H9 (cell line): ENCODE data around the gene RNF148. TPM values are rescaled to one million over a fixed set of nuclear protein-coding genes. Genes with fewer than 3 reads are reported as not detected.

Experiments
- DNase-seq: peaks from one replicate; pipeline ENCODE4 v3.0.0-alpha.2; 2017
- H2AFZ ChIP-seq: one replicate; pipeline ENCODE4 v1.6.1; 2013; ENCODE audit warnings: mild to moderate bottlenecking, low read length, control low read depth, moderate library complexity
- H2AK5ac ChIP-seq: 2 replicates; pipeline ENCODE4 v1.6.1; 2013; ENCODE audit warnings: low read length, control low read depth, mixed read lengths; ENCODE audit not compliant: insufficient read length
- H2BK120ac ChIP-seq: one replicate; pipeline ENCODE4 v1.6.1; 2013; ENCODE audit warnings: low read depth, mild to moderate bottlenecking, low read length, control low read depth, inconsistent platforms; ENCODE audit not compliant: poor library complexity, severe bottlenecking
- H2BK12ac ChIP-seq: 2 replicates; pipeline ENCODE4 v1.6.1; 2013; ENCODE audit warnings: low read length, control low read depth, mixed read lengths, low read depth; ENCODE audit not compliant: insufficient read length
- H2BK15ac ChIP-seq: 2 replicates; pipeline ENCODE4 v1.6.1; 2013; ENCODE audit warnings: low read depth, low read length, control low read depth
- H2BK20ac ChIP-seq: one replicate; pipeline ENCODE4 v1.6.1; 2013; ENCODE audit warnings: low read depth, mild to moderate bottlenecking, low read length, control low read depth, inconsistent platforms; ENCODE audit not compliant: poor library complexity, severe bottlenecking
- H2BK5ac ChIP-seq: 2 replicates; pipeline ENCODE4 v1.6.1; 2013; ENCODE audit warnings: low read length, control low read depth, mixed read lengths; ENCODE audit not compliant: insufficient read length
- H3K14ac ChIP-seq: 2 replicates; pipeline ENCODE4 v1.6.1; 2013; ENCODE audit warnings: low read length, control low read depth; ENCODE audit not compliant: insufficient read depth
- H3K18ac ChIP-seq: 2 replicates; pipeline ENCODE4 v1.6.1; 2013; ENCODE audit warnings: low read depth, mild to moderate bottlenecking, mixed read lengths, low read length, control low read depth; ENCODE audit not compliant: insufficient read length
- H3K23ac ChIP-seq: 2 replicates; pipeline ENCODE4 v1.6.1; 2013; ENCODE audit warnings: low read length, control low read depth, mixed read lengths, low read depth; ENCODE audit not compliant: insufficient read length
- H3K23me2 ChIP-seq: 2 replicates; pipeline ENCODE4 v1.6.1; 2013; ENCODE audit warnings: low read depth, mild to moderate bottlenecking, mixed read lengths, low read length, control low read depth; ENCODE audit not compliant: insufficient read length, poor library complexity, severe bottlenecking
- H3K27ac ChIP-seq: 2 replicates; pipeline ENCODE4 v1.5.1; 2013; ENCODE audit warnings: low read length, control low read depth, mixed read lengths, low read depth; ENCODE audit not compliant: insufficient read length
- H3K27me3 ChIP-seq: 2 replicates; pipeline ENCODE4 v1.6.1; 2013; ENCODE audit warnings: low read length, control low read depth, inconsistent platforms; ENCODE audit not compliant: insufficient read depth
- H3K4ac ChIP-seq: 2 replicates; pipeline ENCODE4 v1.6.1; 2013; ENCODE audit warnings: low read depth, mild to moderate bottlenecking, control low read depth, inconsistent platforms, low read length, moderate library complexity
- H3K4me1 ChIP-seq: 2 replicates; pipeline ENCODE4 v1.6.1; 2013; ENCODE audit warnings: low read length, control low read depth, inconsistent platforms; ENCODE audit not compliant: insufficient read depth
- H3K4me2 ChIP-seq: 2 replicates; pipeline ENCODE4 v1.6.1; 2013; ENCODE audit warnings: low read length, control low read depth, mixed read lengths; ENCODE audit not compliant: insufficient read length, insufficient read depth
- H3K56ac ChIP-seq: 2 replicates; pipeline ENCODE4 v1.6.1; 2013; ENCODE audit warnings: low read depth, mild to moderate bottlenecking, mixed read lengths, low read length, control low read depth; ENCODE audit not compliant: insufficient read length
- H3K79me1 ChIP-seq: 2 replicates; pipeline ENCODE4 v1.6.1; 2013; ENCODE audit warnings: low read depth, mild to moderate bottlenecking, moderate library complexity, low read length, control low read depth, inconsistent platforms; ENCODE audit not compliant: insufficient read depth, poor library complexity, severe bottlenecking
- H3K79me2 ChIP-seq: 2 replicates; pipeline ENCODE4 v1.6.1; 2013; ENCODE audit warnings: low read length, control low read depth, inconsistent platforms; ENCODE audit not compliant: insufficient read depth
- H3K9ac ChIP-seq: 2 replicates; pipeline ENCODE4 v1.6.1; 2013; ENCODE audit warnings: low read length, control low read depth, mixed read lengths; ENCODE audit not compliant: insufficient read length; ENCODE audit errors: extremely low read depth
- H3K9me3 ChIP-seq: one replicate; pipeline ENCODE4 v1.6.1; 2013; ENCODE audit warnings: low read depth, low read length, inconsistent platforms; ENCODE audit not compliant: control insufficient read depth
- H3T11ph ChIP-seq: one replicate; pipeline ENCODE4 v1.6.1; 2013; ENCODE audit warnings: mild to moderate bottlenecking, low read length, control low read depth, inconsistent platforms
- H4K20me1 ChIP-seq: one replicate; pipeline ENCODE4 v1.6.1; 2013; ENCODE audit not compliant: control insufficient read depth, insufficient read length, insufficient read depth
- H4K5ac ChIP-seq: 2 replicates; pipeline ENCODE4 v1.6.1; 2013; ENCODE audit warnings: low read depth, mild to moderate bottlenecking, mixed read lengths, low read length, control low read depth; ENCODE audit not compliant: insufficient read length
- H4K8ac ChIP-seq: replicated peaks from 2 replicates; pipeline ENCODE4 v1.6.1; 2013; ENCODE audit warnings: low read length, control low read depth, mixed read lengths, low read depth; ENCODE audit not compliant: insufficient read length
- H4K91ac ChIP-seq: 2 replicates; pipeline ENCODE4 v1.6.1; 2013; ENCODE audit warnings: low read depth, mild to moderate bottlenecking, moderate library complexity, mixed read lengths, low read length, control low read depth; ENCODE audit not compliant: insufficient read length
- H3K27ac Mint-ChIP-seq, 3 experiments: 2 replicates in 2 of 3; 3 replicates in 1 of 3; pipeline ENCODE4 v1.8.0; 2020 to 2021; ENCODE audit warnings: mixed read lengths in 3 of 3, mild to moderate bottlenecking in 1 of 3, moderate library complexity in 1 of 3
- H3K27me3 Mint-ChIP-seq: 2 replicates; pipeline ENCODE4 v1.8.0; 2021; ENCODE audit warnings: low read depth, mild to moderate bottlenecking, moderate library complexity, mixed read lengths
- H3K36me3 Mint-ChIP-seq, 3 experiments: 2 replicates in 2 of 3; 3 replicates in 1 of 3; pipeline ENCODE4 v1.8.0; 2020 to 2021; ENCODE audit warnings: low read depth in 3 of 3, mixed read lengths in 3 of 3; ENCODE audit not compliant: insufficient read depth in 1 of 3
- H3K4me1 Mint-ChIP-seq, 2 experiments: 2 replicates each; pipeline ENCODE4 v1.8.0; 2020; ENCODE audit warnings: mixed read lengths in 2 of 2
- H3K4me3 Mint-ChIP-seq, 2 experiments: 2 replicates in 1 of 2; 3 replicates in 1 of 2; pipeline ENCODE4 v1.8.0; 2020 to 2021; ENCODE audit warnings: mild to moderate bottlenecking in 2 of 2, mixed read lengths in 2 of 2, moderate library complexity in 1 of 2
- H3K9me3 Mint-ChIP-seq, 2 experiments: 2 replicates in 1 of 2; 3 replicates in 1 of 2; pipeline ENCODE4 v1.8.0; 2020; ENCODE audit warnings: mild to moderate bottlenecking in 2 of 2, mixed read lengths in 2 of 2, moderate library complexity in 1 of 2
- WGBS: extraction: QIAGEN DNeasy Blood & Tissue Kit; methylation state at CpG from one replicate; pipeline ENCODE4 v1.1.7; 2013; ENCODE audit warnings: missing lambda C conversion rate, low lambda C conversion rate, mixed read lengths; ENCODE audit not compliant: insufficient read length; ENCODE audit errors: extremely low coverage; 5-methylcytosine and 5-hydroxymethylcytosine counted together
- total RNA-seq: library from RNA; stranded (reverse); gene quantifications from 2 replicates; pipeline ENCODE4 v1.2.1, GENCODE V29; 2021
- TF ChIP-seq, protein P1 (sequence below): fragments of 200-600 bp; sonication (generic); conservative IDR thresholded peaks from 3 replicates; pipeline ENCODE4 v1.8.0; 2021; ENCODE audit warnings: antibody characterized with exemption, mild to moderate bottlenecking

The RNF148 gene
- total RNA-seq, 1 experiment from 2014 or later: 0.39 TPM

DNA sequence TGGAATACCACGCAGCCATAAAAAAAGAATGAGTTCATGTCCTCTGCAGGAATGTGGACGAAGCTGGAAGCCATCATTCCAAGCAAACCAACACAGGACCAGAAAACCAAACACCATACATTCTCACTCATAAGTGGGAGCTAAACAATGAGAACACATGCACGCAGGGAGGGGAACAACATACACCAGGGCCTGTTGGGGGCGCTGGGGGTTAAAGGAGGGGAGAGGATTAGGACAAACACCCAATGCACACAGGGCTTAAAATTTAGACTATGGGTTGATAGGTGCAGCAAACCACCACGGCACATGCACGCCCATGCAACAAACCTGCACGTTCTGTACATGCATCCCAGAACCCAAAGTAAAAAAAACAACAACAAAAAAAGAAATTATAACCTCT is 27.1 kb downstream of the RNF148 start:
- H3K27me3 Mint-ChIP-seq: no peaks in the 10 kb centered on the region; the same call in 1 of the 2 replicates
- Histone ChIP-seq H2AFZ (no peak overlapping the region), H3K14ac (no peak overlapping the region)

More for the DNA sequence above, 27.1 kb downstream of the RNF148 start:
- no peak overlapping the region for H3K4me3 Mint-ChIP-seq
- peaks cover 7 to 9% (median 9%) of the 10 kb centered on the region in 3 experiments; a peak in 6 of 7 replicates for H3K36me3 Mint-ChIP-seq
- Histone ChIP-seq H2BK20ac (no peak overlapping the region), H2BK15ac (no peak overlapping the region), H3K18ac (no peak overlapping the region), H2BK120ac (no peak overlapping the region), H3K9ac (no peak overlapping the region), H3K4me2 (no peak overlapping the region), H3K23me2 (no peaks in the 10 kb centered on the region), H4K5ac (no peak overlapping the region), H3K56ac (no peak overlapping the region), H3K79me2 (0 out of 2 replicates have a peak, but pooled peaks cover 2% of the 10 kb centered on the region), H3K4me1 (peaks cover 25% of the 10 kb centered on the region; the same call in 1 of the 2 replicates), H4K91ac (no peak overlapping the region), H3T11ph (no peak overlapping the region), H4K20me1 (no peaks in the 10 kb centered on the region), H3K9me3 (no peaks in the 10 kb centered on the region), H4K8ac (no peak overlapping the region), H3K4ac (no peak overlapping the region), H3K27ac (no peak overlapping the region), H2BK12ac (no peak overlapping the region), H2AK5ac (no peak overlapping the region), H3K23ac (no peak overlapping the region), H3K27me3 (no peaks in the 10 kb centered on the region), H2BK5ac (no peak overlapping the region), H3K79me1 (no peaks in the 10 kb centered on the region)
- H3K4me1 Mint-ChIP-seq: peaks cover 61 to 63% of the 10 kb centered on the region in 2 experiments
- no CpG with 5 or more reads among the region's 7 CpGs for WGBS
- TF ChIP-seq, protein P1, sequence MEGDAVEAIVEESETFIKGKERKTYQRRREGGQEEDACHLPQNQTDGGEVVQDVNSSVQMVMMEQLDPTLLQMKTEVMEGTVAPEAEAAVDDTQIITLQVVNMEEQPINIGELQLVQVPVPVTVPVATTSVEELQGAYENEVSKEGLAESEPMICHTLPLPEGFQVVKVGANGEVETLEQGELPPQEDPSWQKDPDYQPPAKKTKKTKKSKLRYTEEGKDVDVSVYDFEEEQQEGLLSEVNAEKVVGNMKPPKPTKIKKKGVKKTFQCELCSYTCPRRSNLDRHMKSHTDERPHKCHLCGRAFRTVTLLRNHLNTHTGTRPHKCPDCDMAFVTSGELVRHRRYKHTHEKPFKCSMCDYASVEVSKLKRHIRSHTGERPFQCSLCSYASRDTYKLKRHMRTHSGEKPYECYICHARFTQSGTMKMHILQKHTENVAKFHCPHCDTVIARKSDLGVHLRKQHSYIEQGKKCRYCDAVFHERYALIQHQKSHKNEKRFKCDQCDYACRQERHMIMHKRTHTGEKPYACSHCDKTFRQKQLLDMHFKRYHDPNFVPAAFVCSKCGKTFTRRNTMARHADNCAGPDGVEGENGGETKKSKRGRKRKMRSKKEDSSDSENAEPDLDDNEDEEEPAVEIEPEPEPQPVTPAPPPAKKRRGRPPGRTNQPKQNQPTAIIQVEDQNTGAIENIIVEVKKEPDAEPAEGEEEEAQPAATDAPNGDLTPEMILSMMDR: peak; percentile 50
- DNase-seq: no peak
- peak overlapping the region in 1 of 3 experiments; percentile 40; a peak in 1 of 7 replicates for H3K27ac Mint-ChIP-seq
- H3K9me3 Mint-ChIP-seq: peaks cover 7 to 11% of the 10 kb centered on the region in 2 experiments
